H1 (cell line): ENCODE data around the gene PDF. TPM values are rescaled to one million over a fixed set of nuclear protein-coding genes. Genes with fewer than 3 reads are reported as not detected.

Source experiments
- CTCF ChIA-PET: fragments of 300-600 bp; sonication (Branson Sonifier 250); formaldehyde crosslinking; loops from one replicate; lab custom pipeline; 2021; ENCODE audit not compliant: partially characterized antibody; lab: Charles Lee
- POLR2A ChIA-PET: fragments of 300-600 bp; sonication (Branson Sonifier 250); formaldehyde crosslinking; loops from one replicate; lab custom pipeline; 2021; ENCODE audit warnings: inconsistent platforms; ENCODE audit not compliant: partially characterized antibody; lab: Charles Lee
- DNase-seq, 2 experiments: peaks; one replicate each; pipeline versions ENCODE4 v3.0.0 to v3.0.0-alpha.2; 2010 to 2022; ENCODE audit warnings: low spot score in 2 of 2, low read depth in 1 of 2, mixed read lengths in 1 of 2
- FAIRE-seq: peaks from 2 replicates; lab custom pipeline; 2011; peaks lifted over from hg19 to GRCh38; lab: Jason Lieb, UNC
- H2AFZ ChIP-seq: 2 replicates; pipeline ENCODE4 v1.8.1; 2012; ENCODE audit warnings: low read length, inconsistent platforms
- H2AK5ac ChIP-seq: 2 replicates; pipeline ENCODE4 v1.6.1; 2013; ENCODE audit warnings: low read depth, low read length
- H2BK120ac ChIP-seq: replicated peaks from 2 replicates; pipeline ENCODE3; 2013; ENCODE audit warnings: low read depth, low read length, inconsistent platforms
- H2BK12ac ChIP-seq: 2 replicates; pipeline ENCODE4 v1.6.1; 2013; ENCODE audit warnings: low read depth, low read length
- H2BK15ac ChIP-seq: 2 replicates; pipeline ENCODE4 v1.6.1; 2013; ENCODE audit warnings: low read length
- H2BK20ac ChIP-seq: 2 replicates; pipeline ENCODE4 v1.6.1; 2013; ENCODE audit warnings: low read length
- H2BK5ac ChIP-seq: 2 replicates; pipeline ENCODE4 v1.6.1; 2013; ENCODE audit warnings: low read depth, low read length
- H3K14ac ChIP-seq: 2 replicates; pipeline ENCODE4 v1.6.1; 2013; ENCODE audit warnings: inconsistent platforms; ENCODE audit not compliant: insufficient read length
- H3K18ac ChIP-seq: 2 replicates; pipeline ENCODE4 v1.6.1; 2013; ENCODE audit warnings: low read length; ENCODE audit errors: extremely low read depth
- H3K23ac ChIP-seq: 2 replicates; pipeline ENCODE4 v1.6.1; 2013; ENCODE audit warnings: inconsistent platforms; ENCODE audit not compliant: insufficient read length
- H3K23me2 ChIP-seq: 2 replicates; pipeline ENCODE4 v1.6.1; 2013; ENCODE audit warnings: low read depth, low read length
- H3K27ac ChIP-seq: 2 replicates; pipeline ENCODE4 v1.6.1; 2011; ENCODE audit warnings: low read depth, low read length, inconsistent platforms
- H3K27me3 ChIP-seq, 4 experiments: replicated peaks in 1 of 4; 1 replicate in 1 of 4; 2 replicates in 3 of 4; pipeline versions ENCODE4 v1.6.1 to v1.8.1; 2011 to 2013; ENCODE audit warnings: low read length in 3 of 4, mild to moderate bottlenecking in 3 of 4, inconsistent platforms in 2 of 4, mixed read lengths in 2 of 4, moderate library complexity in 1 of 4; ENCODE audit not compliant: control insufficient read depth in 3 of 4, insufficient read depth in 3 of 4; ENCODE audit errors: extremely low read depth in 1 of 4
- H3K36me3 ChIP-seq, 4 experiments: 2 replicates each; pipeline versions ENCODE4 v1.6.1 to v1.8.1; 2011 to 2013; ENCODE audit warnings: mild to moderate bottlenecking in 4 of 4, low read length in 3 of 4, moderate library complexity in 2 of 4, control low read depth in 1 of 4, inconsistent platforms in 1 of 4; ENCODE audit not compliant: insufficient read depth in 4 of 4, control insufficient read depth in 2 of 4
- H3K4ac ChIP-seq: replicated peaks from 2 replicates; pipeline ENCODE3; 2013; ENCODE audit warnings: low read length, low read depth, mixed read lengths, inconsistent platforms; ENCODE audit not compliant: insufficient read length
- H3K4me1 ChIP-seq, 4 experiments: replicated peaks in 1 of 4; 1 replicate in 1 of 4; 2 replicates in 3 of 4; pipeline versions ENCODE4 v1.6.1 to v1.8.1; 2011 to 2013; ENCODE audit warnings: low read length in 3 of 4, inconsistent platforms in 2 of 4, mixed read lengths in 1 of 4; ENCODE audit not compliant: insufficient read depth in 4 of 4, control insufficient read depth in 3 of 4
- H3K4me2 ChIP-seq, 2 experiments: 2 replicates each; pipeline versions ENCODE4 v1.6.1 to v1.8.1; 2011 to 2013; ENCODE audit warnings: low read depth in 2 of 2, low read length in 2 of 2, control low read depth in 1 of 2, inconsistent platforms in 1 of 2, mild to moderate bottlenecking in 1 of 2; ENCODE audit not compliant: insufficient read depth in 1 of 2
- H3K4me3 ChIP-seq, 4 experiments: fragments of 200-600, 300-600 bp in 1 of 4; sonication (generic), shearing (Covaris generic), sonication (Bioruptor Twin) in 1 of 4; 2 replicates each; pipeline versions ENCODE4 v1.5.1 to v1.8.1; 2011 to 2016; ENCODE audit warnings: low read length in 4 of 4, low read depth in 3 of 4, control low read depth in 2 of 4, inconsistent platforms in 2 of 4, mild to moderate bottlenecking in 2 of 4, mixed read lengths in 1 of 4, moderate library complexity in 1 of 4; ENCODE audit not compliant: insufficient read depth in 2 of 4; ENCODE audit errors: extremely low read depth in 1 of 4
- H3K56ac ChIP-seq: replicated peaks from 2 replicates; pipeline ENCODE3; 2013; ENCODE audit warnings: low read depth, mild to moderate bottlenecking, mixed read lengths, low read length, inconsistent platforms; ENCODE audit not compliant: insufficient read length
- H3K79me1 ChIP-seq: 2 replicates; pipeline ENCODE4 v1.6.1; 2013; ENCODE audit warnings: low read depth, low read length, control low read depth
- H3K79me2 ChIP-seq, 2 experiments: 2 replicates each; pipeline versions ENCODE4 v1.6.1 to v1.8.1; 2012 to 2013; ENCODE audit warnings: low read length in 2 of 2, mild to moderate bottlenecking in 2 of 2, inconsistent platforms in 1 of 2; ENCODE audit not compliant: insufficient read depth in 2 of 2, control insufficient read depth in 1 of 2
- H3K9ac ChIP-seq, 4 experiments: replicated peaks in 1 of 4; 1 replicate in 1 of 4; 2 replicates in 3 of 4; pipeline versions ENCODE4 v1.6.1 to v1.8.1; 2011 to 2013; ENCODE audit warnings: low read depth in 3 of 4, low read length in 3 of 4, control low read depth in 2 of 4, mild to moderate bottlenecking in 2 of 4, moderate library complexity in 2 of 4, inconsistent platforms in 1 of 4; ENCODE audit errors: extremely low read depth in 1 of 4
- H3K9me3 ChIP-seq, 2 experiments: 2 replicates each; pipeline versions ENCODE4 v1.6.1 to v1.8.1; 2012 to 2013; ENCODE audit warnings: mild to moderate bottlenecking in 2 of 2, moderate library complexity in 2 of 2, control low read depth in 1 of 2, inconsistent platforms in 1 of 2, low read depth in 1 of 2, low read length in 1 of 2, mixed read lengths in 1 of 2; ENCODE audit not compliant: insufficient read depth in 2 of 2
- H4K20me1 ChIP-seq, 2 experiments: replicated peaks in 1 of 2; 2 replicates each; pipeline versions ENCODE3 to v1.8.1; 2011 to 2013; ENCODE audit warnings: inconsistent platforms in 2 of 2, low read length in 2 of 2, mild to moderate bottlenecking in 1 of 2; ENCODE audit not compliant: insufficient read depth in 2 of 2, control insufficient read depth in 1 of 2
- H4K5ac ChIP-seq: 2 replicates; pipeline ENCODE4 v1.6.1; 2013; ENCODE audit warnings: low read length, low read depth, mixed read lengths, inconsistent platforms; ENCODE audit not compliant: insufficient read length
- H4K8ac ChIP-seq: 2 replicates; pipeline ENCODE4 v1.8.0; 2013; ENCODE audit warnings: mild to moderate bottlenecking, moderate library complexity, low read length, inconsistent platforms; ENCODE audit not compliant: insufficient read depth; ENCODE audit errors: extremely low read depth
- H4K91ac ChIP-seq: replicated peaks from 2 replicates; pipeline ENCODE3; 2013; ENCODE audit warnings: low read length, mixed read lengths, inconsistent platforms; ENCODE audit not compliant: insufficient read length
- BACH1 ChIP-seq: IDR thresholded peaks from 2 replicates; pipeline ENCODE4 v1.6.1; 2012; ENCODE audit warnings: low read length, improper control_type of control experiment
- BCL11A ChIP-seq, 2 experiments: IDR thresholded peaks; one replicate each; pipeline ENCODE4 v1.6.1; 2011; ENCODE audit warnings: low read depth in 2 of 2, low read length in 2 of 2, mild to moderate bottlenecking in 2 of 2
- MAFK ChIP-seq: IDR thresholded peaks from 2 replicates; pipeline ENCODE4 v1.6.1; 2012; ENCODE audit warnings: low read depth, mild to moderate bottlenecking, improper control_type of control experiment, low read length
- POU5F1 ChIP-seq: IDR thresholded peaks from 2 replicates; pipeline ENCODE4 v1.6.1; 2011; ENCODE audit warnings: low read depth, mild to moderate bottlenecking, low read length, moderate library complexity
- RBBP5 ChIP-seq: IDR thresholded peaks from 2 replicates; pipeline ENCODE4 v1.7.1; 2012; ENCODE audit warnings: low read depth, mild to moderate bottlenecking, inconsistent platforms, low read length, moderate library complexity, borderline replicate concordance
- TCF12 ChIP-seq: IDR thresholded peaks from 2 replicates; pipeline ENCODE4 v1.6.1; 2011; ENCODE audit warnings: low read depth, mild to moderate bottlenecking, low read length
- TEAD4 ChIP-seq: IDR thresholded peaks from 2 replicates; pipeline ENCODE4 v1.6.1; 2012; ENCODE audit warnings: low read depth, low read length, inconsistent platforms, mixed read lengths
- ZNF274 ChIP-seq: IDR thresholded peaks from 2 replicates; pipeline ENCODE4 v1.7.0; 2012; ENCODE audit warnings: low read length, borderline replicate concordance; ENCODE audit errors: extremely low read depth
- WGBS, 2 experiments: shearing (Covaris generic) in 1 of 2; methylation state at CpG; one replicate each; pipeline versions ENCODE4 v1.1.6 to v1.1.7; 2013 to 2015; ENCODE audit warnings: low lambda C conversion rate in 2 of 2, mixed read lengths in 2 of 2, inconsistent platforms in 1 of 2, low coverage in 1 of 2, missing lambda C conversion rate in 1 of 2; ENCODE audit not compliant: insufficient replicate concordance in 2 of 2, insufficient coverage in 1 of 2, insufficient read length in 1 of 2; ENCODE audit errors: extremely low coverage in 1 of 2, missing lambda C conversion rate in 1 of 2; 5-methylcytosine and 5-hydroxymethylcytosine counted together
- polyA plus RNA-seq, 7 experiments: library from polyadenylated mRNA; depleted of rRNA in 3 of 7; stranded (reverse) in 5 of 7; unstranded in 2 of 7; fragments of >200 nt in 5 of 7; fragments of 200-250 nt in 2 of 7; gene quantifications; 1 replicate in 5 of 7; 2 replicates in 1 of 7; 4 replicates in 1 of 7; pipeline versions ENCODE4 v1.2.1 to v1.2.3, GENCODE V29; 2011 to 2013; ENCODE audit warnings: missing spikeins in 2 of 7, mixed read lengths in 2 of 7
- total RNA-seq: library from RNA; stranded (reverse); fragmentation: NEBNext Ultra II Directional; extraction: Animal tissue kit (Norgen Biotek cat#: 25700); gene quantifications from 2 replicates; pipeline ENCODE4 v1.2.1, GENCODE V29; 2021

The PDF gene
- total and polyA plus RNA-seq, 2 of the 8 experiments (the other 6 are each of a cell fraction or from before 2014, with no cell fraction given), result 17.7 to 23.9 TPM

- Histone ChIP-seq H3K9ac (no peak overlapping the region), H3K27me3 (no peaks in the 10 kb centered on the region), H3K4ac (no peak overlapping the region), H3K56ac (no peak overlapping the region), H3K79me2 (peaks cover 0 to 4% of the 10 kb centered on the region in 2 experiments; a peak in 2 of 4 replicates), H3K27ac (no peak overlapping the region), H4K5ac (no peak overlapping the region), H2BK5ac (no peak overlapping the region), H3K4me2 (no peak overlapping the region), H2AK5ac (no peak overlapping the region), H3K23me2 (no peaks in the 10 kb centered on the region), H3K18ac (no peak overlapping the region), H4K8ac (no peak overlapping the region), H3K36me3 (peaks cover 7 to 26% (median 9%) of the 10 kb centered on the region in 4 experiments; a peak in 6 of 8 replicates), H3K23ac (no peak overlapping the region), H2BK20ac (no peak overlapping the region), H4K20me1 (no peaks in the 10 kb centered on the region), H3K4me1 (no peaks in the 10 kb centered on the region), H2AFZ (no peak overlapping the region), H3K4me3 (no peak overlapping the region), H2BK12ac (no peak overlapping the region), H3K9me3 (no peaks in the 10 kb centered on the region), H2BK120ac (no peak overlapping the region), H4K91ac (no peak overlapping the region), H3K14ac (no peak overlapping the region), H2BK15ac (no peak overlapping the region), H3K79me1 (no peaks in the 10 kb centered on the region)
- CTCF ChIA-PET, result interaction anchor here (1.1 kb wide), 1 partner anchor 20 kb away, joined by 3 read pairs; no protein-coding TSS in a partner anchor
- no peak for DNase-seq
- FAIRE-seq, result no peak
- WGBS, 2 experiments, result 91% methylated on average over 6 of the region's 6 CpGs; no CpG with 5 or more reads in 1 of the 2 experiments
- no peak for TF ChIP-seq RBBP5
- TF ChIP-seq TEAD4, result no peak
- peak; percentile 64; the same call in 1 of the 2 replicates for TF ChIP-seq BACH1
- peak; percentile 32; the same call in 1 of the 2 replicates for TF ChIP-seq MAFK
- no peak for TF ChIP-seq BCL11A (IDR thresholded peaks at IDR 0.05; ENCODE audit: low read depth in 2 of 2, low read length in 2 of 2)
- no peak for TF ChIP-seq ZNF274
- no peak for TF ChIP-seq TCF12
- no peak for TF ChIP-seq POU5F1
- POLR2A ChIA-PET, result interaction anchor here (0.6 to 29.8 kb wide), 3 partner anchors 13 to 30 kb away, joined by 3 to 497 read pairs (median 3); partner anchors contain the start of genes PDF and VPS4A
Observed at GRCh38 chr16:69346683-69347082, 16.3 kb upstream of the PDF start.
